Aorta (tissue), 5 donors: ENCODE data around the gene NDRG2. TPM values are rescaled to one million over a fixed set of nuclear protein-coding genes. Genes with fewer than 3 reads are reported as not detected.

Experiments used
- ATAC-seq: fragments of 200-7000 bp; cut with Tn5 transposase; one replicate; pipeline ENCODE4 v1.9.1; 2022; ENCODE audit warnings: moderate library complexity; ENCODE audit not compliant: low FRiP score
- DNase-seq, 2 donors: peaks; one replicate each; pipeline ENCODE4 v3.0.0-alpha.2; 2020
- H3K27ac ChIP-seq, 2 donors: one replicate each; pipeline ENCODE4 v1.5.1; 2013; ENCODE audit warnings: low read length in 2 of 2, mild to moderate bottlenecking in 2 of 2, moderate library complexity in 2 of 2, control low read depth in 1 of 2, inconsistent platforms in 1 of 2, low read depth in 1 of 2
- H3K27me3 ChIP-seq, 2 donors: one replicate each; pipeline ENCODE4 v1.6.1; 2013; ENCODE audit warnings: control low read depth in 1 of 2, low read length in 1 of 2, mild to moderate bottlenecking in 1 of 2, moderate library complexity in 1 of 2; ENCODE audit not compliant: insufficient read depth in 2 of 2, control insufficient read depth in 1 of 2
- H3K36me3 ChIP-seq, 2 donors: one replicate each; pipeline ENCODE4 v1.6.1; 2013; ENCODE audit warnings: control low read depth in 1 of 2, low read length in 1 of 2, mild to moderate bottlenecking in 1 of 2; ENCODE audit not compliant: insufficient read depth in 2 of 2, control insufficient read depth in 1 of 2
- H3K4me1 ChIP-seq, 2 donors: one replicate each; pipeline ENCODE4 v1.6.1; 2013; ENCODE audit warnings: low read length in 2 of 2, control low read depth in 1 of 2, mild to moderate bottlenecking in 1 of 2, moderate library complexity in 1 of 2; ENCODE audit not compliant: insufficient read depth in 2 of 2, control insufficient read depth in 1 of 2
- H3K4me3 ChIP-seq, 2 donors: one replicate each; pipeline ENCODE4 v1.5.1; 2013; ENCODE audit warnings: low read length in 2 of 2, control low read depth in 1 of 2, mild to moderate bottlenecking in 1 of 2
- H3K9me3 ChIP-seq: one replicate; pipeline ENCODE4 v1.6.1; 2013; ENCODE audit warnings: mild to moderate bottlenecking, low read length; ENCODE audit not compliant: control insufficient read depth
- whole genome bisulfite sequencing, 2 donors: extraction: QIAGEN DNeasy Blood & Tissue Kit; methylation state at CpG; one replicate each; pipeline ENCODE4 v1.1.7; 2013; 5-methylcytosine and 5-hydroxymethylcytosine counted together
- intact Hi-C, 2 donors: fragments of 100-400 bp; cut with DNase I; formaldehyde crosslinking; loops; one replicate each; pipeline versions ENCODE4 v1.14.2 to v1.15.0; 2022
- polyA plus RNA-seq, 2 donors: library from polyadenylated mRNA; stranded (reverse); fragments of 200-250 nt; gene quantifications; one replicate each; pipeline ENCODE4 v1.2.3, GENCODE V29; 2013
- total RNA-seq, 2 donors: library from RNA; stranded (reverse); fragmentation: NEBNext Ultra II Directional; extraction: Animal tissue kit (Norgen Biotek cat#: 25700); gene quantifications; one replicate each; pipeline ENCODE4 v1.2.1, GENCODE V29; 2021
- donor health status: healthy with polysubstance abuse.
- donor health status: Bipolar disorder and iron deficiency.
- donor health status: DM: no; HTN: no; CAD: no.
- donor health status: DM: no; HTN: no; CAD: no.
- donor health status: DM: yes; HTN: yes; CAD: no.

NDRG2 gene
- total and polyA plus RNA-seq, 4 donors, result 68.7 to 196 (median 95.4) TPM

GRCh38 chr14:20978687-20979086 lies 46.2 kb downstream of the NDRG2 start:
- ATAC-seq (no peak), DNase-seq (no peak)
- Histone ChIP-seq H3K27me3 (no peaks in the 10 kb centered on the region), H3K27ac (no peak overlapping the region), H3K4me1 (peaks cover 0 to 2% of the 10 kb centered on the region in 2 donors), H3K9me3 (no peaks in the 10 kb centered on the region), H3K36me3 (no peaks in the 10 kb centered on the region), H3K4me3 (no peak overlapping the region)
- intact Hi-C loops, result loop anchor here (10.0 kb wide), 2 partner anchors 284 to 364 kb away; no protein-coding TSS in a partner anchor
- WGBS, 2 donors, result 0 to 6% methylated on average over 1 of the region's 1 CpG

GRCh38 chr14:20976291-20976690 lies 48.6 kb downstream of the NDRG2 start:
- 90 to 100% methylated on average over 1 of the region's 1 CpG for WGBS, 2 donors
- Histone ChIP-seq H3K4me1 (peaks cover 0 to 2% of the 10 kb centered on the region in 2 donors), H3K36me3 (no peaks in the 10 kb centered on the region), H3K4me3 (no peak overlapping the region), H3K27me3 (no peaks in the 10 kb centered on the region), H3K27ac (no peak overlapping the region), H3K9me3 (no peaks in the 10 kb centered on the region)
- intact Hi-C loops, result loop anchor here (10.0 kb wide), 2 partner anchors 281 to 361 kb away; no protein-coding TSS in a partner anchor
- no peak for DNase-seq
- ATAC-seq, result no peak

GRCh38 chr14:20973501-20973900 lies 51.4 kb downstream of the NDRG2 start:
- H3K4me3 ChIP-seq, result no peak overlapping the region
- H3K36me3 ChIP-seq, result no peaks in the 10 kb centered on the region
- no peak for ATAC-seq
- H3K9me3 ChIP-seq, result no peaks in the 10 kb centered on the region
- intact Hi-C loops, result loop anchor here (5.0 to 10.0 kb wide), 3 partner anchors 116 to 359 kb away; no protein-coding TSS in a partner anchor
- H3K4me1 ChIP-seq, result peaks cover 0 to 2% of the 10 kb centered on the region in 2 donors
- no peak overlapping the region for H3K27ac ChIP-seq
- no peaks in the 10 kb centered on the region for H3K27me3 ChIP-seq
- no peak for DNase-seq
- 98 to 100% methylated on average over 3 of the region's 3 CpGs for WGBS, 2 donors

GRCh38 chr14:20971705-20972021 lies 53.2 kb downstream of the NDRG2 start:
- Histone ChIP-seq H3K27me3 (no peaks in the 10 kb centered on the region), H3K9me3 (no peaks in the 10 kb centered on the region), H3K27ac (peak overlapping the region; percentile 68 to 78), H3K4me3 (no peak overlapping the region), H3K36me3 (no peaks in the 10 kb centered on the region), H3K4me1 (peaks cover 0 to 2% of the 10 kb centered on the region in 2 donors)
- ATAC-seq (no peak), DNase-seq (no peak)
- 11 to 13% methylated on average over 8 of the region's 8 CpGs for WGBS, 2 donors
- intact Hi-C loops, result loop anchor here (2.0 to 10.0 kb wide), 5 partner anchors 17 to 357 kb away; partner anchors contain the start of gene METTL17 (in 1 of the 2)

GRCh38 chr14:20970983-20971704 lies 53.7 kb downstream of the NDRG2 start:
- peak; percentile 98 for ATAC-seq
- Histone ChIP-seq H3K27me3 (no peaks in the 10 kb centered on the region), H3K9me3 (no peaks in the 10 kb centered on the region), H3K27ac (peak overlapping the region in 1 of 2 donors; percentile 78), H3K4me3 (peak overlapping the region; percentile 16 to 48), H3K36me3 (no peaks in the 10 kb centered on the region), H3K4me1 (peaks cover 0 to 2% of the 10 kb centered on the region in 2 donors)
- DNase-seq, result peak; percentile 92 to 95
- WGBS, 2 donors, result 0% methylated on average over 46 to 47 of the region's 47 CpGs
- intact Hi-C loops, result loop anchor here (2.0 to 10.0 kb wide), 5 partner anchors 18 to 356 kb away; partner anchors contain the start of gene METTL17 (in 1 of the 2)

GRCh38 chr14:20970647-20970982 lies 54.2 kb downstream of the NDRG2 start:
- WGBS, 2 donors, result 12 to 23% methylated on average over 10 of the region's 10 CpGs
- H3K4me3 ChIP-seq, result no peak overlapping the region
- no peaks in the 10 kb centered on the region for H3K27me3 ChIP-seq
- ATAC-seq, result no peak
- DNase-seq, result no peak
- intact Hi-C loops, result loop anchor here (2.0 to 10.0 kb wide), 5 partner anchors 18 to 356 kb away; partner anchors contain the start of gene METTL17 (in 1 of the 2)
- no peaks in the 10 kb centered on the region for H3K9me3 ChIP-seq
- peak overlapping the region in 1 of 2 donors; percentile 35 for H3K27ac ChIP-seq
- H3K4me1 ChIP-seq, result peaks cover 0 to 2% of the 10 kb centered on the region in 2 donors
- H3K36me3 ChIP-seq, result no peaks in the 10 kb centered on the region

GRCh38 chr14:20969336-20969735 lies 55.5 kb downstream of the NDRG2 start:
- Histone ChIP-seq H3K9me3 (no peaks in the 10 kb centered on the region), H3K36me3 (no peaks in the 10 kb centered on the region), H3K4me1 (no peaks in the 10 kb centered on the region), H3K27ac (no peak overlapping the region), H3K4me3 (no peak overlapping the region), H3K27me3 (no peaks in the 10 kb centered on the region)
- 86% methylated on average over 3 of the region's 3 CpGs for WGBS, 2 donors
- DNase-seq (no peak), ATAC-seq (no peak)
- intact Hi-C loops, result no loop called here
